GM23248 (cell line): ENCODE results near the gene SLX4IP.

Experiments used
- EZH2 ChIP-seq: fragments of 200-600 bp; sonication (generic); IDR thresholded peaks from 2 replicates; pipeline ENCODE4 v1.6.1; 2018; ENCODE audit warnings: antibody characterized with exemption, mild to moderate bottlenecking; ENCODE audit not compliant: insufficient read depth, poor library complexity, severe bottlenecking
- EZH2phosphoT487 ChIP-seq: fragments of 200-600 bp; sonication (generic); IDR thresholded peaks from 2 replicates; pipeline ENCODE4 v1.6.1; 2018; ENCODE audit warnings: antibody characterized with exemption, moderate library complexity, mild to moderate bottlenecking, low read depth; ENCODE audit not compliant: insufficient read depth

- no peak for TF ChIP-seq EZH2
- TF ChIP-seq EZH2phosphoT487: no peak
These were observed 89.0 kb downstream of the SLX4IP start for GRCh38 chr20:10524034-10524476.
